Measurements from ENCODE around the gene ULK3. TPM values are rescaled to one million over a fixed set of nuclear protein-coding genes. Genes with fewer than 3 reads are reported as not detected.

Gene ULK3
- total RNA-seq, 1 donor from 2014 or later = 40.3 TPM

GRCh38 chr15:74857082-74857655, 14.2 kb upstream of the ULK3 start:
- ATAC-seq (peak; percentile 34 to 40), DNase-seq (no peak)
- Histone ChIP-seq H3K27me3 (ENCODE audit: low read depth) (no peaks in the 10 kb centered on the region), H3K27ac (no peak overlapping the region), H3K4me1 (peaks cover 39% of the 10 kb centered on the region), H3K36me3 (peaks cover 49% of the 10 kb centered on the region), H3K9me3 (no peaks in the 10 kb centered on the region), H3K4me3 (no peak overlapping the region)
- no peak for TF ChIP-seq CTCF (IDR thresholded peaks at IDR 0.05)
- intact Hi-C loops (cut with DNase I) = no loop called here

GRCh38 chr15:74856537-74856936, 13.6 kb upstream of the ULK3 start:
- intact Hi-C loops (cut with DNase I) = no loop called here
- no peak overlapping the region for H3K27ac ChIP-seq

GRCh38 chr15:74855857-74856256, 12.9 kb upstream of the ULK3 start:
- no peak for DNase-seq
- intact Hi-C loops (cut with DNase I) = no loop called here
- no peaks in the 10 kb centered on the region for H3K27me3 ChIP-seq (ENCODE audit: low read depth)
- H3K9me3 ChIP-seq = no peaks in the 10 kb centered on the region
- no peak overlapping the region for H3K27ac ChIP-seq
- no peak overlapping the region for H3K4me3 ChIP-seq
- no peak for TF ChIP-seq CTCF (IDR thresholded peaks at IDR 0.05)
- no peak for ATAC-seq
- peaks cover 39% of the 10 kb centered on the region for H3K4me1 ChIP-seq
- H3K36me3 ChIP-seq = peaks cover 56% of the 10 kb centered on the region

More at GRCh38 chr15:74856537-74856936, 13.6 kb upstream of the ULK3 start:
- TF ChIP-seq CTCF (IDR thresholded peaks at IDR 0.05) = no peak
- ATAC-seq (no peak), DNase-seq (no peak)
- Histone ChIP-seq H3K27me3 (ENCODE audit: low read depth) (no peaks in the 10 kb centered on the region), H3K4me3 (no peak overlapping the region), H3K9me3 (no peaks in the 10 kb centered on the region), H3K36me3 (peaks cover 55% of the 10 kb centered on the region), H3K4me1 (peaks cover 39% of the 10 kb centered on the region)

GRCh38 chr15:74854453-74855022, 11.6 kb upstream of the ULK3 start:
- Histone ChIP-seq H3K9me3 (no peaks in the 10 kb centered on the region), H3K4me3 (no peak overlapping the region), H3K27ac (no peak overlapping the region), H3K27me3 (ENCODE audit: low read depth) (no peaks in the 10 kb centered on the region), H3K36me3 (peaks cover 68% of the 10 kb centered on the region), H3K4me1 (peaks cover 32% of the 10 kb centered on the region)
- DNase-seq = no peak
- ATAC-seq = no peak
- TF ChIP-seq CTCF (IDR thresholded peaks at IDR 0.05) = no peak
- intact Hi-C loops (cut with DNase I) = no loop called here

- no peaks in the 10 kb centered on the region for H3K9me3 ChIP-seq
- intact Hi-C loops (cut with DNase I) = no loop called here
- H3K27ac ChIP-seq = no peak overlapping the region
- peaks cover 81% of the 10 kb centered on the region for H3K36me3 ChIP-seq
- H3K27me3 ChIP-seq (ENCODE audit: low read depth) = no peaks in the 10 kb centered on the region
- DNase-seq (no peak), ATAC-seq (no peak)
- H3K4me1 ChIP-seq = peaks cover 8% of the 10 kb centered on the region
- H3K4me3 ChIP-seq = no peak overlapping the region
- no peak for TF ChIP-seq CTCF (IDR thresholded peaks at IDR 0.05)
These were observed 9.0 kb upstream of the ULK3 start for GRCh38 chr15:74851960-74852359.

Data from lower lobe of right lung (tissue), 2 donors.